Gastroesophageal sphincter (tissue), 4 donors: ENCODE results near the gene ST7. TPM values are rescaled to one million over a fixed set of nuclear protein-coding genes. Genes with fewer than 3 reads are reported as not detected.

Experiments
- ATAC-seq: fragments of 150-250 bp; one replicate; pipeline ENCODE4 v1.9.1; 2016; ENCODE audit warnings: mild to moderate bottlenecking, moderate library complexity
- H3K27ac ChIP-seq, 4 donors: fragments of 200-600 bp; sonication (generic) in 3 of 4; 1 replicate in 3 of 4; 2 replicates in 1 of 4; pipeline ENCODE4 v1.5.1; 2016 to 2019
- H3K27me3 ChIP-seq: fragments of 200-600 bp; sonication (generic); one replicate; pipeline ENCODE4 v1.5.1; 2019
- H3K36me3 ChIP-seq, 2 donors: fragments of 200-600 bp; sonication (generic); one replicate each; pipeline ENCODE4 v1.5.1; 2019; ENCODE audit warnings: control low read depth in 1 of 2
- H3K4me1 ChIP-seq, 3 donors: fragments of 200-600 bp; sonication (generic); 1 replicate in 2 of 3; 2 replicates in 1 of 3; pipeline ENCODE4 v1.5.1; 2016 to 2019; ENCODE audit warnings: control low read depth in 2 of 3
- H3K4me3 ChIP-seq, 2 donors: fragments of 200-600 bp; sonication (generic); one replicate each; pipeline ENCODE4 v1.5.1; 2019; ENCODE audit warnings: mild to moderate bottlenecking in 1 of 2, moderate library complexity in 1 of 2
- H3K9me3 ChIP-seq, 3 donors: fragments of 200-600 bp; sonication (generic); one replicate each; pipeline ENCODE4 v1.5.1; 2017 to 2019; ENCODE audit warnings: control low read depth in 2 of 3
- CTCF ChIP-seq, 4 experiments: fragments of 200-600 bp in 2 of 4; fragments of 450-650 bp in 2 of 4; sonication (generic) in 1 of 4; IDR thresholded peaks; one replicate each; pipeline ENCODE4 v1.5.1; 2017 to 2019; ENCODE audit warnings: antibody characterized with exemption in 4 of 4, mild to moderate bottlenecking in 2 of 4, moderate library complexity in 2 of 4
- EP300 ChIP-seq: sonication (generic); formaldehyde crosslinking; IDR thresholded peaks from one replicate; pipeline ENCODE4 v1.6.1; 2017; ENCODE audit warnings: antibody characterized with exemption, mild to moderate bottlenecking
- POLR2A ChIP-seq, 2 donors: fragments of 450-650 bp; IDR thresholded peaks; one replicate each; pipeline ENCODE4 v1.6.1; 2017; ENCODE audit warnings: antibody characterized with exemption in 2 of 2, mild to moderate bottlenecking in 2 of 2, moderate library complexity in 1 of 2
- POLR2AphosphoS5 ChIP-seq: sonication (generic); formaldehyde crosslinking; IDR thresholded peaks from one replicate; pipeline ENCODE4 v1.6.1; 2017; ENCODE audit warnings: antibody characterized with exemption
- WGBS, 2 donors: methylation state at CpG; one replicate each; pipeline ENCODE4 v1.1.5; 2018; ENCODE audit warnings: low coverage in 1 of 2; 5-methylcytosine and 5-hydroxymethylcytosine counted together
- total RNA-seq, 4 donors: library from RNA; depleted of rRNA; stranded (reverse); fragments of >200 nt; gene quantifications; one replicate each; pipeline ENCODE4 v1.1.0, GENCODE V29; 2016

Gene ST7
- total RNA-seq, 4 donors from 2014 or later = 19.1 to 43.9 (median 24.2) TPM

DNA sequence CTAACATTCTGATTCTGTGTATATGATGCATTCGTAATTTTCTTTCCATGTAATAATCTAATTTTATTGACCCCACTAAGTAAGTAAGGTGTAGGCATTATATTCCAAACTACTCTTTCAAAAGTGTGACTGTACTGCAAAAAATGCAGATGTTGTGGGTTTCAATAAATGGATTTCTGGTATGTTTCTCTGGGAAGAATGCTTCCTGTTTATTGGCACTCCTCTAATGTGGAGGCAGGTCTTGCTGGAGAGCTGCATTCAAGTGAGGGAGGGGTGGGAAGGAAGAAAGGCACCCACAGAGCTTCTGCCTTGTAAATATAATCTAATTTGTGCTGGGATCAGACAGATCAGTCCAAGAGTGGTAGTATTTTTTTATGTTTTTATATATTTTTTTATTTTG, 23.9 kb downstream of the ST7 start:
- Histone ChIP-seq H3K9me3 (no peaks in the 10 kb centered on the region), H3K4me3 (no peak overlapping the region), H3K36me3 (no peaks in the 10 kb centered on the region), H3K27ac (no peak overlapping the region), H3K27me3 (no peaks in the 10 kb centered on the region), H3K4me1 (no peaks in the 10 kb centered on the region)
- 82 to 100% methylated on average over 1 of the region's 1 CpG for WGBS, 2 donors
- ATAC-seq = no peak
- TF ChIP-seq POLR2A (IDR thresholded peaks at IDR 0.05) (no peak), EP300 (no peak), POLR2AphosphoS5 (no peak), CTCF (IDR thresholded peaks at IDR 0.05) (no peak)

DNA sequence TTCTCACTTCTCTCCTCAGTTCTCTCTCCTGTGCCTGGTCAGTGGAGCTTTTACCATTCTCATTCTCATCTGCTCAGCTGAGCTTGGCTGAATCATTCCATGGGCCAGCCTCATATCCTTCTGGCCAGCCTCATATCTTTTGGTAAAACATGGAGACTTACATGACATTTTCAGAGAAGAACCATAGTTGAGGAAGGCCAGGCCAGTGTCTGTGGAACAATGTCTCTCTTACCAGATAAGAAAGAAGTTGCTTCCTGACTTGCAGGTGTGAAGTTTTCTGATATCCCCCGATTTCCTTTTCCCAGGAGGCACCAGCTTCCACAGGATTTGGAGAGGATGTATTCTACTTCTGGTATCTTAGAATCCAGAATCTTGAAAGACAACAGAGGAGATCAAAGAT, 24.7 kb downstream of the ST7 start:
- no peaks in the 10 kb centered on the region for H3K9me3 ChIP-seq
- no peaks in the 10 kb centered on the region for H3K4me1 ChIP-seq
- H3K27ac ChIP-seq = no peak overlapping the region
- no peaks in the 10 kb centered on the region for H3K27me3 ChIP-seq
- no peak overlapping the region for H3K4me3 ChIP-seq
- TF ChIP-seq CTCF (IDR thresholded peaks at IDR 0.05) = no peak
- TF ChIP-seq EP300 = no peak
- no peak for TF ChIP-seq POLR2A (IDR thresholded peaks at IDR 0.05)
- no peak for TF ChIP-seq POLR2AphosphoS5
- H3K36me3 ChIP-seq = no peaks in the 10 kb centered on the region
- no peak for ATAC-seq
- 86% methylated on average over 1 of the region's 1 CpG; no CpG with 5 or more reads in 1 of the 2 donors for WGBS, 2 donors

GRCh38 chr7:116979430-116979829, 26.1 kb downstream of the ST7 start:
- TF ChIP-seq POLR2AphosphoS5 = no peak
- TF ChIP-seq EP300 = no peak
- no peak for TF ChIP-seq POLR2A (IDR thresholded peaks at IDR 0.05)
- TF ChIP-seq CTCF (IDR thresholded peaks at IDR 0.05) = no peak
- 84 to 89% methylated on average over 3 of the region's 3 CpGs for WGBS, 2 donors
- Histone ChIP-seq H3K4me3 (no peak overlapping the region), H3K27me3 (no peaks in the 10 kb centered on the region), H3K27ac (no peak overlapping the region), H3K9me3 (no peaks in the 10 kb centered on the region), H3K4me1 (no peaks in the 10 kb centered on the region), H3K36me3 (no peaks in the 10 kb centered on the region)
- ATAC-seq = no peak

DNA sequence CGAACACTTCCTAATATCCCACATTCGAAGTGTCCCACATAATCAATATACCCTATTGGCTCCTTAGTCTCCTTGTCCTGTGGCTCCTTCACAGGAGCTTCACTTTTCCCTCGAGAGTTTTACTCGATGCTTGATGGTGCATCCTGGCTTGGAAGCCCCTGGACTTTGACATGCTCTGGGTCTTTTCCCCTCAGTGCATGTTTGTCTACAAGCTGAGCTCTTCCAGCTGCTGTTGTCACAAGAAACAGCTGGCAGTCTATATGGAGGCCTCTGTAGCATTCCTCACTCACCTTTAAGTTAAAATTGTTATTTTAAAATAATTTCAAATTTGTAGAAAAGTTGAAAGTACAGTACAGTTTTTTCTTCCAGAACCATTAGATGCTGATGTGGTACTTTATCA, 27.1 kb downstream of the ST7 start:
- H3K27me3 ChIP-seq = no peaks in the 10 kb centered on the region
- H3K4me3 ChIP-seq = no peak overlapping the region
- TF ChIP-seq POLR2AphosphoS5 = no peak
- TF ChIP-seq POLR2A (IDR thresholded peaks at IDR 0.05) = no peak
- no peak for TF ChIP-seq EP300
- TF ChIP-seq CTCF (IDR thresholded peaks at IDR 0.05) = no peak
- no peaks in the 10 kb centered on the region for H3K9me3 ChIP-seq
- no peaks in the 10 kb centered on the region for H3K4me1 ChIP-seq
- no peaks in the 10 kb centered on the region for H3K36me3 ChIP-seq
- WGBS, 2 donors = 60% methylated on average over 4 of the region's 4 CpGs; no CpG with 5 or more reads in 1 of the 2 donors
- no peak for ATAC-seq
- no peak overlapping the region for H3K27ac ChIP-seq

DNA sequence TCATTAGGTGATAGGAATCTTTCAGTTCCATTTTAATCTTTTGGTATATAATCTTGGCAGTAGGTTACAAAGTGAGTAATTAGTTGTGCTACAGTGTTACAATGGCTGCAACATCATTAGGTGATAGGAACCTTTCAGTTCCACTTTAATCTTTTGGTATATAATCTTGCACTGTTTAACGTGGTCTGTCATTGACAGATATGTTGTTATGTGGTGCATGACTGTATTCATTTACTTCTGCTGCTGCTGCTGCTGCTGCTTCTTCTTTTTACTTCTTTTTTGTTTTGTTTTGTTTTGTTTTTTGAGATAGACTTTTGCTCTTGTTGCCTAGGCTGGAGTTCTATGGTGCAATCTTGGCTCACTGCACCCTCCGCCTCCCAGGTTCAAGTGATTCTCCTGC, 28.6 kb downstream of the ST7 start:
- Histone ChIP-seq H3K4me1 (no peaks in the 10 kb centered on the region), H3K27ac (no peak overlapping the region), H3K27me3 (no peaks in the 10 kb centered on the region), H3K36me3 (no peaks in the 10 kb centered on the region), H3K9me3 (no peaks in the 10 kb centered on the region), H3K4me3 (no peak overlapping the region)
- no peak for TF ChIP-seq EP300
- TF ChIP-seq POLR2A (IDR thresholded peaks at IDR 0.05) = no peak
- no peak for TF ChIP-seq CTCF (IDR thresholded peaks at IDR 0.05)
- TF ChIP-seq POLR2AphosphoS5 = no peak
- WGBS, 2 donors = 70 to 86% methylated on average over 1 to 2 of the region's 2 CpGs
- ATAC-seq = no peak
